ENCODE results near the gene SLC12A8. TPM values are rescaled to one million over a fixed set of nuclear protein-coding genes. Genes with fewer than 3 reads are reported as not detected.

SLC12A8 gene
- total RNA-seq, 2 experiments from 2014 or later: 1.1 to 1.6 TPM

GRCh38 chr3:125033135-125033534 lies 179.4 kb downstream of the SLC12A8 start:
- Mint-ChIP-seq H3K27me3 (no peaks in the 10 kb centered on the region), H3K9me3 (peaks cover 12% of the 10 kb centered on the region), H3K36me3 (ENCODE audit: low read depth) (peaks cover 34% of the 10 kb centered on the region), H3K4me3 (no peak overlapping the region), H3K27ac (no peak overlapping the region), H3K4me1 (ENCODE audit: low read depth) (peaks cover 33% of the 10 kb centered on the region)
- intact Hi-C loops (cut with micrococcal nuclease): no loop called here
- ATAC-seq: no peak
- TF ChIP-seq CTCF (IDR thresholded peaks at IDR 0.05): no peak
- POLR2A ChIA-PET: no interaction called here
- DNase-seq: no peak
- CTCF ChIA-PET: no interaction called here

- CTCF ChIA-PET: interaction anchor here (1.2 kb wide), 1 partner anchor 38 kb away, joined by 4 read pairs; no protein-coding TSS in a partner anchor
- Mint-ChIP-seq H3K9me3 (peaks cover 12% of the 10 kb centered on the region), H3K27ac (no peak overlapping the region), H3K4me3 (no peak overlapping the region), H3K36me3 (ENCODE audit: low read depth) (peaks cover 37% of the 10 kb centered on the region), H3K27me3 (no peaks in the 10 kb centered on the region), H3K4me1 (ENCODE audit: low read depth) (peaks cover 29% of the 10 kb centered on the region)
- no peak for TF ChIP-seq CTCF (IDR thresholded peaks at IDR 0.05)
- intact Hi-C loops (cut with micrococcal nuclease): no loop called here
- DNase-seq: no peak
- ATAC-seq: no peak
- POLR2A ChIA-PET: interaction anchor here (0.6 kb wide), 1 partner anchor 21 kb away, joined by 3 read pairs; no protein-coding TSS in a partner anchor
Observed at GRCh38 chr3:125032683-125033082, 179.9 kb downstream of the SLC12A8 start.

Small RNA genes lying within 50 kb of the gene (microRNA-seq; reads per million reads assigned to microRNA genes)
- gene MIR5092 (ENCODE audit: borderline microRNAs expressed, borderline replicate concordance): not detected

Other genes starting within 250 kb of the SLC12A8 start
- 10 to 100 TPM; 24.5 to 25.8 TPM for gene HEG1, start 156.8 kb downstream of the SLC12A8 start, total RNA-seq
- 10 to 100 TPM; 36.3 to 36.9 TPM for gene ZNF148, start 162.6 kb upstream of the SLC12A8 start, total RNA-seq